Lower leg skin (tissue), 4 donors: ENCODE data around the gene TACO1. TPM values are rescaled to one million over a fixed set of nuclear protein-coding genes. Genes with fewer than 3 reads are reported as not detected.

Source experiments
- DNase-seq, 2 donors: peaks; one replicate each; pipeline ENCODE4 v3.0.0-alpha.2; 2019; ENCODE audit warnings: low spot score in 2 of 2
- H3K4me3 ChIP-seq: fragments of 200-600 bp; sonication (generic); 2 replicates; pipeline ENCODE4 v1.5.1; 2017; ENCODE audit warnings: mild to moderate bottlenecking, low read depth; ENCODE audit not compliant: poor library complexity, severe bottlenecking
- CTCF ChIP-seq, 3 donors: fragments of 450-650 bp; IDR thresholded peaks; one replicate each; pipeline ENCODE4 v1.5.1; 2016; ENCODE audit warnings: antibody characterized with exemption in 3 of 3, mild to moderate bottlenecking in 3 of 3, moderate library complexity in 2 of 3
- POLR2A ChIP-seq, 2 donors: fragments of 450-650 bp; IDR thresholded peaks; one replicate each; pipeline ENCODE4 v1.6.1; 2016 to 2017; ENCODE audit warnings: antibody characterized with exemption in 2 of 2, mild to moderate bottlenecking in 1 of 2, moderate library complexity in 1 of 2
- WGBS, 2 donors: methylation state at CpG; one replicate each; pipeline ENCODE4 v1.1.5; 2018; 5-methylcytosine and 5-hydroxymethylcytosine counted together
- intact Hi-C: fragments of 100-400 bp; cut with DNase I; formaldehyde crosslinking; loops from one replicate; pipeline ENCODE4 v1.15.0; 2023; ENCODE audit warnings: low total_unique reads
- total RNA-seq, 4 donors: library from RNA; depleted of rRNA; stranded (reverse); fragments of >200 nt; gene quantifications; one replicate each; pipeline ENCODE4 v1.1.0, GENCODE V29; 2016

TACO1 gene
- total RNA-seq, 4 donors from 2014 or later = 9.3 to 15.8 (median 13.4) TPM

- no peak for DNase-seq
- H3K4me3 ChIP-seq = no peak overlapping the region
- 45 to 52% methylated on average over 1 of the region's 1 CpG for WGBS, 2 donors
- TF ChIP-seq POLR2A (IDR thresholded peaks at IDR 0.05) = no peak
- intact Hi-C loops = no loop called here
Observed at GRCh38 chr17:63629627-63630026, 28.9 kb downstream of the TACO1 start.

- H3K4me3 ChIP-seq = no peak overlapping the region
- WGBS, 2 donors = 81 to 85% methylated on average over 3 of the region's 3 CpGs
- no peak for TF ChIP-seq CTCF (IDR thresholded peaks at IDR 0.05)
- no peak for TF ChIP-seq POLR2A (IDR thresholded peaks at IDR 0.05)
- intact Hi-C loops = no loop called here
- DNase-seq = no peak
Observed at GRCh38 chr17:63631062-63631461, 30.4 kb downstream of the TACO1 start.

GRCh38 chr17:63631626-63632025 is 30.9 kb downstream of the TACO1 start:
- 86 to 89% methylated on average over 1 of the region's 1 CpG for WGBS, 2 donors
- TF ChIP-seq CTCF (IDR thresholded peaks at IDR 0.05) (no peak), POLR2A (IDR thresholded peaks at IDR 0.05) (no peak)
- intact Hi-C loops = no loop called here
- DNase-seq = no peak
- H3K4me3 ChIP-seq = no peak overlapping the region

GRCh38 chr17:63633742-63634141 is 33.0 kb downstream of the TACO1 start:
- no peak overlapping the region for H3K4me3 ChIP-seq
- DNase-seq = no peak
- intact Hi-C loops = no loop called here

GRCh38 chr17:63634163-63634562 is 33.5 kb downstream of the TACO1 start:
- H3K4me3 ChIP-seq = no peak overlapping the region
- intact Hi-C loops = no loop called here
- 75% methylated on average over 4 of the region's 4 CpGs for WGBS, 2 donors
- TF ChIP-seq POLR2A (IDR thresholded peaks at IDR 0.05) = no peak
- no peak for TF ChIP-seq CTCF (IDR thresholded peaks at IDR 0.05)
- no peak for DNase-seq

More at GRCh38 chr17:63633742-63634141, 33.0 kb downstream of the TACO1 start:
- TF ChIP-seq CTCF (IDR thresholded peaks at IDR 0.05) (no peak), POLR2A (IDR thresholded peaks at IDR 0.05) (no peak)

GRCh38 chr17:63634816-63635215 is 34.1 kb downstream of the TACO1 start:
- TF ChIP-seq CTCF (IDR thresholded peaks at IDR 0.05) (no peak), POLR2A (IDR thresholded peaks at IDR 0.05) (no peak)
- WGBS, 2 donors = 88 to 97% methylated on average over 1 of the region's 1 CpG
- H3K4me3 ChIP-seq = no peak overlapping the region
- no peak for DNase-seq
- intact Hi-C loops = no loop called here
